ENCODE data around the gene LRBA.

DNA sequence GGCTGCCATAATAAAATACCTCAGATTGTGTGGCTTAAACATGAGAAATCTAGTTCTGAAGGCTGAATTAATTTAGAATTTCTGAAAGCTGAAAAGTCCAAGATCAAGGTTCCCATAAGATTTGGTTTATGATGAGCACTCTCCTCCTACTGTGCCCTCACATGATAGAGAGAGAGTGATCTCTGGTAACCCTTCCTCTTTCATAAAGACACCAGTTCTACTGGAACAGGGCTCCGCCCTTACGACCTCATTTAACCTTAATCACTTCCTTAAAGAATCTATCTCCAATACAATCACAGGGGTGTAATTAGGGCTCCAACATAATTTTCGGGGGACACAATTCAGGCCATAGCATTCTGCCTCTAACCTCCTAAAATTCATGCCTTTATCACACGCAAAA, 627.1 kb downstream of the LRBA start:
- TF ChIP-seq POLR2AphosphoS5 (IDR thresholded peaks at IDR 0.05; ENCODE audit: low read depth, low read length) (no peak), TEAD4 (IDR thresholded peaks at IDR 0.05; ENCODE audit: borderline replicate concordance, insufficient read depth) (no peak), NRF1 (IDR thresholded peaks at IDR 0.05; ENCODE audit: low read depth, low read length) (no peak), RAD21 (IDR thresholded peaks at IDR 0.05; ENCODE audit: low read length) (no peak)
- TF ChIP-seq, protein P1, sequence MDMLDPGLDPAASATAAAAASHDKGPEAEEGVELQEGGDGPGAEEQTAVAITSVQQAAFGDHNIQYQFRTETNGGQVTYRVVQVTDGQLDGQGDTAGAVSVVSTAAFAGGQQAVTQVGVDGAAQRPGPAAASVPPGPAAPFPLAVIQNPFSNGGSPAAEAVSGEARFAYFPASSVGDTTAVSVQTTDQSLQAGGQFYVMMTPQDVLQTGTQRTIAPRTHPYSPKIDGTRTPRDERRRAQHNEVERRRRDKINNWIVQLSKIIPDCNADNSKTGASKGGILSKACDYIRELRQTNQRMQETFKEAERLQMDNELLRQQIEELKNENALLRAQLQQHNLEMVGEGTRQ (IDR thresholded peaks at IDR 0.05; ENCODE audit: borderline replicate concordance, low read depth, low read length) = no peak
- TF ChIP-seq, protein P2, sequence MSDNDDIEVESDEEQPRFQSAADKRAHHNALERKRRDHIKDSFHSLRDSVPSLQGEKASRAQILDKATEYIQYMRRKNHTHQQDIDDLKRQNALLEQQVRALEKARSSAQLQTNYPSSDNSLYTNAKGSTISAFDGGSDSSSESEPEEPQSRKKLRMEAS (IDR thresholded peaks at IDR 0.05; ENCODE audit: low read depth) = no peak
- TF ChIP-seq, protein P3, sequence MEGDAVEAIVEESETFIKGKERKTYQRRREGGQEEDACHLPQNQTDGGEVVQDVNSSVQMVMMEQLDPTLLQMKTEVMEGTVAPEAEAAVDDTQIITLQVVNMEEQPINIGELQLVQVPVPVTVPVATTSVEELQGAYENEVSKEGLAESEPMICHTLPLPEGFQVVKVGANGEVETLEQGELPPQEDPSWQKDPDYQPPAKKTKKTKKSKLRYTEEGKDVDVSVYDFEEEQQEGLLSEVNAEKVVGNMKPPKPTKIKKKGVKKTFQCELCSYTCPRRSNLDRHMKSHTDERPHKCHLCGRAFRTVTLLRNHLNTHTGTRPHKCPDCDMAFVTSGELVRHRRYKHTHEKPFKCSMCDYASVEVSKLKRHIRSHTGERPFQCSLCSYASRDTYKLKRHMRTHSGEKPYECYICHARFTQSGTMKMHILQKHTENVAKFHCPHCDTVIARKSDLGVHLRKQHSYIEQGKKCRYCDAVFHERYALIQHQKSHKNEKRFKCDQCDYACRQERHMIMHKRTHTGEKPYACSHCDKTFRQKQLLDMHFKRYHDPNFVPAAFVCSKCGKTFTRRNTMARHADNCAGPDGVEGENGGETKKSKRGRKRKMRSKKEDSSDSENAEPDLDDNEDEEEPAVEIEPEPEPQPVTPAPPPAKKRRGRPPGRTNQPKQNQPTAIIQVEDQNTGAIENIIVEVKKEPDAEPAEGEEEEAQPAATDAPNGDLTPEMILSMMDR (IDR thresholded peaks at IDR 0.05) = no peak
- TF ChIP-seq, protein P4, sequence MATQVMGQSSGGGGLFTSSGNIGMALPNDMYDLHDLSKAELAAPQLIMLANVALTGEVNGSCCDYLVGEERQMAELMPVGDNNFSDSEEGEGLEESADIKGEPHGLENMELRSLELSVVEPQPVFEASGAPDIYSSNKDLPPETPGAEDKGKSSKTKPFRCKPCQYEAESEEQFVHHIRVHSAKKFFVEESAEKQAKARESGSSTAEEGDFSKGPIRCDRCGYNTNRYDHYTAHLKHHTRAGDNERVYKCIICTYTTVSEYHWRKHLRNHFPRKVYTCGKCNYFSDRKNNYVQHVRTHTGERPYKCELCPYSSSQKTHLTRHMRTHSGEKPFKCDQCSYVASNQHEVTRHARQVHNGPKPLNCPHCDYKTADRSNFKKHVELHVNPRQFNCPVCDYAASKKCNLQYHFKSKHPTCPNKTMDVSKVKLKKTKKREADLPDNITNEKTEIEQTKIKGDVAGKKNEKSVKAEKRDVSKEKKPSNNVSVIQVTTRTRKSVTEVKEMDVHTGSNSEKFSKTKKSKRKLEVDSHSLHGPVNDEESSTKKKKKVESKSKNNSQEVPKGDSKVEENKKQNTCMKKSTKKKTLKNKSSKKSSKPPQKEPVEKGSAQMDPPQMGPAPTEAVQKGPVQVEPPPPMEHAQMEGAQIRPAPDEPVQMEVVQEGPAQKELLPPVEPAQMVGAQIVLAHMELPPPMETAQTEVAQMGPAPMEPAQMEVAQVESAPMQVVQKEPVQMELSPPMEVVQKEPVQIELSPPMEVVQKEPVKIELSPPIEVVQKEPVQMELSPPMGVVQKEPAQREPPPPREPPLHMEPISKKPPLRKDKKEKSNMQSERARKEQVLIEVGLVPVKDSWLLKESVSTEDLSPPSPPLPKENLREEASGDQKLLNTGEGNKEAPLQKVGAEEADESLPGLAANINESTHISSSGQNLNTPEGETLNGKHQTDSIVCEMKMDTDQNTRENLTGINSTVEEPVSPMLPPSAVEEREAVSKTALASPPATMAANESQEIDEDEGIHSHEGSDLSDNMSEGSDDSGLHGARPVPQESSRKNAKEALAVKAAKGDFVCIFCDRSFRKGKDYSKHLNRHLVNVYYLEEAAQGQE (IDR thresholded peaks at IDR 0.05; ENCODE audit: low read depth, low read length) = no peak

Data from SK-N-SH (cell line).